ENCODE data around the gene WDR72.
A peak's percentile ranks its signal among the peaks of the same experiment; 100 is the strongest.

WDR72 gene

GRCh38 chr15:53536479-53537120, 222.9 kb downstream of the WDR72 start:
- DNase-seq (ENCODE audit: low read depth) = peak; percentile 7
- TF ChIP-seq, protein P1, sequence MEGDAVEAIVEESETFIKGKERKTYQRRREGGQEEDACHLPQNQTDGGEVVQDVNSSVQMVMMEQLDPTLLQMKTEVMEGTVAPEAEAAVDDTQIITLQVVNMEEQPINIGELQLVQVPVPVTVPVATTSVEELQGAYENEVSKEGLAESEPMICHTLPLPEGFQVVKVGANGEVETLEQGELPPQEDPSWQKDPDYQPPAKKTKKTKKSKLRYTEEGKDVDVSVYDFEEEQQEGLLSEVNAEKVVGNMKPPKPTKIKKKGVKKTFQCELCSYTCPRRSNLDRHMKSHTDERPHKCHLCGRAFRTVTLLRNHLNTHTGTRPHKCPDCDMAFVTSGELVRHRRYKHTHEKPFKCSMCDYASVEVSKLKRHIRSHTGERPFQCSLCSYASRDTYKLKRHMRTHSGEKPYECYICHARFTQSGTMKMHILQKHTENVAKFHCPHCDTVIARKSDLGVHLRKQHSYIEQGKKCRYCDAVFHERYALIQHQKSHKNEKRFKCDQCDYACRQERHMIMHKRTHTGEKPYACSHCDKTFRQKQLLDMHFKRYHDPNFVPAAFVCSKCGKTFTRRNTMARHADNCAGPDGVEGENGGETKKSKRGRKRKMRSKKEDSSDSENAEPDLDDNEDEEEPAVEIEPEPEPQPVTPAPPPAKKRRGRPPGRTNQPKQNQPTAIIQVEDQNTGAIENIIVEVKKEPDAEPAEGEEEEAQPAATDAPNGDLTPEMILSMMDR (conservative IDR thresholded peaks at IDR 0.05; ENCODE audit: low read depth, low read length) = no peak

GRCh38 chr15:53535886-53536285, 223.6 kb downstream of the WDR72 start:
- TF ChIP-seq, protein P1 (conservative IDR thresholded peaks at IDR 0.05; ENCODE audit: low read depth, low read length) = no peak
- no peak overlapping the region for H3K4me3 ChIP-seq (ENCODE audit: low read length)
- no peak for DNase-seq (ENCODE audit: low read depth)

More at GRCh38 chr15:53536479-53537120, 222.9 kb downstream of the WDR72 start:
- H3K4me3 ChIP-seq (ENCODE audit: low read length) = no peak overlapping the region

- H3K4me3 ChIP-seq (ENCODE audit: low read length) = no peak overlapping the region
- TF ChIP-seq, protein P1 (conservative IDR thresholded peaks at IDR 0.05; ENCODE audit: low read depth, low read length) = no peak
- no peak for DNase-seq (ENCODE audit: low read depth)
Observed at GRCh38 chr15:53534105-53534839, 225.2 kb downstream of the WDR72 start.

GRCh38 chr15:53530761-53531160, 228.7 kb downstream of the WDR72 start:
- TF ChIP-seq, protein P1 (conservative IDR thresholded peaks at IDR 0.05; ENCODE audit: low read depth, low read length) = no peak
- no peak for DNase-seq (ENCODE audit: low read depth)
- no peak overlapping the region for H3K4me3 ChIP-seq (ENCODE audit: low read length)

- TF ChIP-seq, protein P1 (conservative IDR thresholded peaks at IDR 0.05; ENCODE audit: low read depth, low read length) = no peak
- DNase-seq (ENCODE audit: low read depth) = no peak
Observed at GRCh38 chr15:53527996-53528395, 231.5 kb downstream of the WDR72 start.

DNA sequence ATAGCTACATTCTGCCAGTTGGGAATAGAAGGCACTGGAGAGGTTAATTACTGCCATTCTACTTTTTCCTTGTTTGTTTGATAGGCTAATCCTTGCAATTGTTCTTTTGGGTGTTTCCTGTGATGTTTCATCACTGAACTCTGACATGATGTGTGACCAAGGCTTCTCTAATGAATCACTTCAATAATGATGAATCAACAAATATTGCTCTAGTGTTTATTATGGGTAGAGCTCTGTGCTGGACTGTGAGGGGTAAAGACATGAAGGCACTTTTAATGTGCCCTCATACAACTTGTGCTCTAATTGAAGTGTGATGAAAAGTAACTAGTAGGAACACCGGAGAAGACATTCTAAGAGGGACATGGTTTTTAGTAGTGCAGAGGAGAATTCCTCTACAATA, 233.6 kb downstream of the WDR72 start:
- TF ChIP-seq, protein P1 (conservative IDR thresholded peaks at IDR 0.05; ENCODE audit: low read depth, low read length) = no peak
- no peak for DNase-seq (ENCODE audit: low read depth)
- H3K4me3 ChIP-seq (ENCODE audit: low read length) = no peak overlapping the region

More at GRCh38 chr15:53527996-53528395, 231.5 kb downstream of the WDR72 start:
- no peak overlapping the region for H3K4me3 ChIP-seq (ENCODE audit: low read length)

DNA sequence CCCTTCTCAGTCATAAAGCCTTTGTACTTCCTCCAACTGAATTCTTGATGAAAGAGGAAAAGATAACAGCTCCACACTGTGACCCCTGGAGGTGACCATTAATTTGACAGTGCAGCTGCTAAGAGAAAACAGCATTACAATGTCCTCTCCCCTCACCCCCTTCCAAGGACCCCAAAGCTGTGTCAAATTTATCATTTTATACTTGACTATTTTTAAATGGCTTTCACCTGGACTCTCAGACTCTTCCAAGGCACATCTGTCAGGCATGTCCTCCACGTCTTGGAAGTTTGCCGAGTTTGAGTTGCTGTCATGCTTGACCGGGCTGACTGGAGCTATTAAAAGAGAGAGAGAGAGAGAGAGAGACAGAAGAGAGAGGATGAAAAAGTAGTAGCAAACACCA, 236.5 kb downstream of the WDR72 start:
- no peak for DNase-seq (ENCODE audit: low read depth)
- TF ChIP-seq, protein P1 (conservative IDR thresholded peaks at IDR 0.05; ENCODE audit: low read depth, low read length) = no peak
- no peak overlapping the region for H3K4me3 ChIP-seq (ENCODE audit: low read length)

All from retinal pigment epithelial cell (primary cell).